ENCODE data around the gene KCNJ14. TPM values are rescaled to one million over a fixed set of nuclear protein-coding genes. Genes with fewer than 3 reads are reported as not detected.
A peak's percentile ranks its signal among the peaks of the same experiment; 100 is the strongest.

The KCNJ14 gene
- total RNA-seq, 1 donor from 2014 or later, result 2.2 TPM

- TF ChIP-seq CTCF (IDR thresholded peaks at IDR 0.05), result no peak
- DNase-seq (no peak), ATAC-seq (ENCODE audit: low read depth) (no peak)
- H3K27ac Mint-ChIP-seq, result no peak overlapping the region
- POLR2A ChIA-PET, result no interaction called here
- H3K4me3 Mint-ChIP-seq, result no peak overlapping the region
- intact Hi-C loops (cut with micrococcal nuclease), result no loop called here
- CTCF ChIA-PET, result interaction anchor here (1.8 kb wide), 1 partner anchor 12 kb away, joined by 4 read pairs; no protein-coding TSS in a partner anchor
- peaks cover 59% of the 10 kb centered on the region for H3K36me3 Mint-ChIP-seq (ENCODE audit: low read depth)
- H3K4me1 Mint-ChIP-seq, result peaks cover 11% of the 10 kb centered on the region
- peaks cover 1% of the 10 kb centered on the region for H3K27me3 Mint-ChIP-seq
- H3K9me3 Mint-ChIP-seq, result no peaks in the 10 kb centered on the region
Measured at GRCh38 chr19:48477067-48477685, 21.8 kb downstream of the KCNJ14 start.

DNA sequence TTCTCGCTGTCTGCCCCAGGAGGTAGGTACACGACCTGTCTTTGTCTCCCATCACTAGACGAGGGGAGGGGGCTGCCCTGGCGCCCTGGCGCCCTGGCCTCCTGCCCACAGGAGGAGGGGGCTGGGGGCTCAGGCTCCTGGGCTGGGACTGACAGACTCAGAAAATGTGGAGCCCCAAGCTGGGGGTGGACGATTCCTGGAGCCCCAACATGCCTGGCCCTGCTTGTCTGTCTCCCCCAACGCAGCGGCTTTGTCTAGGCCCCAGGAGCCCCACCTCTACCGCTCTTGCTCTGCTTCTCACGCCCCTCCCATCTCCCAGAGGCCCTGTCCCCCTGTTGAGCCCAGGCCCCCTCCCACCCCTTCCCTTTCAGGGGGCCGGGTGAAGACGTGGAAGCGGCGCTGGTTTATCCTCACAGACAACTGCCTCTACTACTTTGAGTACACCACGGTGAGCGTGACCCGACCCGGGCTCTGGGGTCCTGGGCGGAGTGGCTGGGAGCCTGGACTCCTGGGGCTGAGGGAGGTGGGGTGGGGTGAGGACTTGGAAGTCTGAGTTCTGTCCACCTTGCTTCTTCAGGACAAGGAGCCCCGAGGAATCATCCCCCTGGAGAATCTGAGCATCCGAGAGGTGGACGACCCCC is 22.4 kb downstream of the KCNJ14 start:
- H3K4me1 Mint-ChIP-seq, result peaks cover 11% of the 10 kb centered on the region
- no peak for TF ChIP-seq CTCF (IDR thresholded peaks at IDR 0.05)
- H3K27me3 Mint-ChIP-seq, result peaks cover 1% of the 10 kb centered on the region
- DNase-seq (no peak), ATAC-seq (ENCODE audit: low read depth) (no peak)
- H3K27ac Mint-ChIP-seq, result no peak overlapping the region
- ChIA-PET POLR2A (no interaction called here), CTCF (interaction anchor here (1.8 kb wide), 1 partner anchor 12 kb away, joined by 4 read pairs; no protein-coding TSS in a partner anchor)
- intact Hi-C loops (cut with micrococcal nuclease), result no loop called here
- H3K36me3 Mint-ChIP-seq (ENCODE audit: low read depth), result peaks cover 54% of the 10 kb centered on the region
- H3K4me3 Mint-ChIP-seq, result no peak overlapping the region
- H3K9me3 Mint-ChIP-seq, result no peaks in the 10 kb centered on the region

DNA sequence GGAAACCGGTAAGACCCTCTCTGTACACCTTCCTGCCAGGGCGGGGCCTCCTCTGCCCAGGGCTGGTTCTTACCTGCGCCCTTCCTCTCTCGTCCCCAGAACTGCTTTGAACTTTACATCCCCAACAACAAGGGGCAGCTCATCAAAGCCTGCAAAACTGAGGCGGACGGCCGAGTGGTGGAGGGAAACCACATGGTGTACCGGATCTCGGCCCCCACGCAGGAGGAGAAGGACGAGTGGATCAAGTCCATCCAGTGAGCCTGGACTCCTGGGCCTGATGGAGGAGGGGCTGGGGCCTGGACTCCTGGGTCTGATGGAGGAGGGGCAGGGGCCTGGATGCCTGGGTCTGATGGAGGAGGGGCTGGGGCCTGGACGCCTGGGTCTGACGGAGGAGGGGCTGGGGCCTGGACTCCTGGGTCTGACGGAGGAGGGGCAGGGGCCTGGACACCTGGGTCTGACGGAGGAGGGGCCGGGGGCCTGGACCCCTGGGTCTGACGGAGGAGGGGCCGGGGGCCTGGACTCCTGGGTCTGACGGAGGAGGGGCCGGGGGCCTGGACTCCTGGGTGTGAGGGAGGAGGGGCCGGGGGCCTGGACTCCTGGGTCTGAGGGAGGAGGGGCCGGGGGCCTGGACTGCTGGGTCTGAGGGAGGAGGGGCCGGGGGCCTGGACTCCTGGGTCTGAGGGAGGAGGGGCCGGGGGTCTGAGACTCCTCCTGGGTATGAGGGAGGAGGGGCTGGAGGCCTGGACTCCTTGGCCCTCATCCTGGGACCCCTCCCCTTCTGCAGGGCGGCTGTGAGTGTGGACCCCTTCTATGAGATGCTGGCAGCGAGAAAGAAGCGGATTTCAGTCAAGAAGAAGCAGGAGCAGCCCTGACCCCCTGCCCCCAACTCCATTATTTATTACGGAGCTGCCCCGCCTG is 23.2 kb downstream of the KCNJ14 start:
- DNase-seq, result no peak
- no peak overlapping the region for H3K4me3 Mint-ChIP-seq
- peaks cover 46% of the 10 kb centered on the region for H3K36me3 Mint-ChIP-seq (ENCODE audit: low read depth)
- H3K4me1 Mint-ChIP-seq, result peaks cover 11% of the 10 kb centered on the region
- ChIA-PET POLR2A (interaction anchor here (1.3 kb wide), 1 partner anchor 9 kb away, joined by 4 read pairs; no protein-coding TSS in a partner anchor), CTCF (no interaction called here)
- H3K27me3 Mint-ChIP-seq, result peaks cover 1% of the 10 kb centered on the region
- intact Hi-C loops (cut with micrococcal nuclease), result no loop called here
- H3K27ac Mint-ChIP-seq, result no peak overlapping the region
- TF ChIP-seq CTCF (IDR thresholded peaks at IDR 0.05), result no peak
- no peaks in the 10 kb centered on the region for H3K9me3 Mint-ChIP-seq
- no peak for ATAC-seq (ENCODE audit: low read depth)

DNA sequence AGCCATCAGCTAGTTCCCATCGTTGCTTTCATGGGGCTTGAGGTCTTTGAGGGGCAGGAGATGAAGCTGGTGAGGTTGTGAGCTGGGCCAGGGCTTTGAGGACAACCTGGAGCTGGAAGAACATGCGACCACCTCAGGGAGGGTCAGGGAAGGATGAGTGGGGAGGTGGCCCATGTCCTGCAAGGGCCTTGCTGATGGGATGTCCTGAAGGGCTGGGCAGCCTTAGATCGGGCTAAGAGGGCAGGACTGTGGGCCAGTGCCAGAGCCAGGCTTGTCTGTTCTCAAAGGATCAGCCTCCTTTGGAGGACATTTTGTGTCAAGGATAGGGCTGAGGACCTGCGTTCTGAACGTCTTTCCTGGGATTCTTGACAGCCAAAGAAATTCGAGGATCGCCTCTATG is 24.3 kb downstream of the KCNJ14 start:
- no peak for ATAC-seq (ENCODE audit: low read depth)
- Mint-ChIP-seq H3K36me3 (ENCODE audit: low read depth) (peaks cover 36% of the 10 kb centered on the region), H3K4me1 (peaks cover 11% of the 10 kb centered on the region), H3K4me3 (peak overlapping the region; percentile 84), H3K27ac (no peak overlapping the region), H3K27me3 (peaks cover 1% of the 10 kb centered on the region), H3K9me3 (no peaks in the 10 kb centered on the region)
- DNase-seq, result no peak
- no peak for TF ChIP-seq CTCF (IDR thresholded peaks at IDR 0.05)
- intact Hi-C loops (cut with micrococcal nuclease), result loop anchor here (1.0 kb wide), 1 partner anchor 10 kb away; the partner anchor contains the start of gene CYTH2
- POLR2A ChIA-PET, result interaction anchor here (0.6 to 1.3 kb wide), 4 partner anchors 10 to 231 kb away, joined by 3 to 4 read pairs (median 4); no protein-coding TSS in a partner anchor
- CTCF ChIA-PET, result interaction anchor here (2.4 kb wide), 1 partner anchor 10 kb away, joined by 14 read pairs; no protein-coding TSS in a partner anchor
